ENCODE measurements around the gene PCSK9.

PCSK9 gene

DNA sequence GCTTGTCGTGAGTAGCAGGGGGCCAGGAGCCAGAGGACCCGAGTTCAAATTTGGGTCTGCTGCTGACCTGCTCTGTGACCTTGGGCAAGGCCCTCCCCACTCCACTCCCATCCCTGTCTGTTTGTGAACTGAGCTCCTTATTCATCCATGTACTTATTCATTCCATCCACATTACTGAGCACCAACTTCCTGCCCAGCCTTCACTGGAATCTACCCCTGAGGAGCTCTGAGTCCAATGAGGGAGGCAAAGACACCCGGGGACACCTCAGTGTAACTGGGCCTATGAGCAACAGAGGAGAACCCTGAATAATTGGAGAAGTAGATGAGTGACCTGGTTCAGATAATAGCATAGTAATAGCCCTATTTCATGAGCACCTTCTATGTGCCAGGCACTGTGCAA, 31.7 kb upstream of the PCSK9 start:
- DNase-seq (ENCODE audit: low read depth), result no peak
- no peak overlapping the region for H3K4me3 ChIP-seq (ENCODE audit: low read length)
- TF ChIP-seq, protein P1, sequence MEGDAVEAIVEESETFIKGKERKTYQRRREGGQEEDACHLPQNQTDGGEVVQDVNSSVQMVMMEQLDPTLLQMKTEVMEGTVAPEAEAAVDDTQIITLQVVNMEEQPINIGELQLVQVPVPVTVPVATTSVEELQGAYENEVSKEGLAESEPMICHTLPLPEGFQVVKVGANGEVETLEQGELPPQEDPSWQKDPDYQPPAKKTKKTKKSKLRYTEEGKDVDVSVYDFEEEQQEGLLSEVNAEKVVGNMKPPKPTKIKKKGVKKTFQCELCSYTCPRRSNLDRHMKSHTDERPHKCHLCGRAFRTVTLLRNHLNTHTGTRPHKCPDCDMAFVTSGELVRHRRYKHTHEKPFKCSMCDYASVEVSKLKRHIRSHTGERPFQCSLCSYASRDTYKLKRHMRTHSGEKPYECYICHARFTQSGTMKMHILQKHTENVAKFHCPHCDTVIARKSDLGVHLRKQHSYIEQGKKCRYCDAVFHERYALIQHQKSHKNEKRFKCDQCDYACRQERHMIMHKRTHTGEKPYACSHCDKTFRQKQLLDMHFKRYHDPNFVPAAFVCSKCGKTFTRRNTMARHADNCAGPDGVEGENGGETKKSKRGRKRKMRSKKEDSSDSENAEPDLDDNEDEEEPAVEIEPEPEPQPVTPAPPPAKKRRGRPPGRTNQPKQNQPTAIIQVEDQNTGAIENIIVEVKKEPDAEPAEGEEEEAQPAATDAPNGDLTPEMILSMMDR (conservative IDR thresholded peaks at IDR 0.05; ENCODE audit: low read depth, low read length), result no peak

DNA sequence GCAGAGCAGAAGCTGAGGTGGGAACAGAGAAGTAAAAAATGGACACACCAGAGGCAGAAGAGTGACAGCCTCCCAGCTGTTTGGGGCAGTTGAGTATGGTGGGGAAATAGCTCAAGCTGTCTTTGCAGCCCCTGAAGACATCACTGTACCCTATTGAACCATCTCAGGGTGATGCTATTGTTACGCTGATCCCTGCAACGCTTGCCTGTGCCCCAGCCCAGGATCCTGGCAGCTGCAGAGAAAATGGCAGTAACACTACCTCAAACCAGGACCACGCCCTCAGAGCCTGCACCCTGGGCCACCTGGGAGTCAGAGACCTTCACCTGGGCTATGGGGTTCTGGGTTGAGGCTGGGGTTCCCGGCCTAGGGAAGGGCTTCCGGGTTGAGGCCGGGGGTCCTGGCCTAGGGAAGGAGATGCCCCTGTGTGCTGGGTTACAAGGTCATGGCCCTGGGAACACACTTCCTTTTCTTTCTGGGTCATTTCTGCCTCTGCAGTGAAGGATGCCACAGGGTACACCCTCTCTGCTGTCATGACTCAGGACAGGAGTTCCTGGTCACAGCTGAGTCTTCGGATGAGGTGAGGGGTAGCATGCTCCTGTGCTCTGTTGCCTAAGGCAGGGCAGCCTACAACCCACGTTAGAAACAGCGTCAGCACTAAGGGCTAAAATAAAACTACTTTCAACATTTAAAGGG, 29.0 kb upstream of the PCSK9 start:
- DNase-seq (ENCODE audit: low read depth), result no peak
- TF ChIP-seq, protein P1 (conservative IDR thresholded peaks at IDR 0.05; ENCODE audit: low read depth, low read length), result no peak
- H3K4me3 ChIP-seq (ENCODE audit: low read length), result no peak overlapping the region

DNA sequence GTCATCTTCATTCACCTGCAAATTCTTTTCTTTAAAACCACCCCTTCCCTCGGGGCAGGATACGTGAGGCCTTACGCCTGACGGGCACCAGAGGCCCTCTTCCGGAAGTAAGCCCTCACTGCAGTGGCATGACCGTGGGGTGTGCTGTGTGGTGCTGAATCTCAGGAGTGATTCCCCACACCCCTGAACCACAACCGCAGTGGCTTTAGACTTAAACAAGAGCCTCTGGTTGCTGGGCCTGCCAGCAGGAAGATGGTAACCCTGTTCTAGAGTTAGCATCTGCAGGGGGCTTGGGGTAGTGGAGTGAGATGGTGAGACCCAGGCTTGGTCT, 28.5 kb upstream of the PCSK9 start:
- no peak overlapping the region for H3K4me3 ChIP-seq (ENCODE audit: low read length)
- TF ChIP-seq, protein P1 (conservative IDR thresholded peaks at IDR 0.05; ENCODE audit: low read depth, low read length), result no peak
- no peak for DNase-seq (ENCODE audit: low read depth)

DNA sequence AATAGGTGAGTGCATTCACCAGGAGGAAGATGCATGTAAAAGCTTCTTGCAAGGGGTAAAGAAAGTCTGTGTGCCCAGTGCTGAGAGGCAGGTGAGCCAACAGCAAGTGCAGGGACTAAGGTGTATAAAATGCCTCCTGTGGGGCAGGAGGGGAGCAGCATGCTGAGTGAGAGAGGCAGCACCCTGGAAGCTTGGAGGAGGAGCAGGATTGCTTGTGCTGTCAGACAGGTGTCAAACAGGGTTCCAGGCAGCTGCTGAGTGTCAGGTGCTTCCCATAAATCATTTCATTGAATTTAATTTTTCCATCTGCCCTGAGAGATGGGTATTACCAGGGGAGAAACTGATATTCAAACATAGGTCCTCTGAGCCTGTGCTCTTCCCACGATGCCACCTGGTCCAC, 26.7 kb upstream of the PCSK9 start:
- no peak overlapping the region for H3K4me3 ChIP-seq (ENCODE audit: low read length)
- no peak for DNase-seq (ENCODE audit: low read depth)
- TF ChIP-seq, protein P1 (conservative IDR thresholded peaks at IDR 0.05; ENCODE audit: low read depth, low read length), result no peak

DNA sequence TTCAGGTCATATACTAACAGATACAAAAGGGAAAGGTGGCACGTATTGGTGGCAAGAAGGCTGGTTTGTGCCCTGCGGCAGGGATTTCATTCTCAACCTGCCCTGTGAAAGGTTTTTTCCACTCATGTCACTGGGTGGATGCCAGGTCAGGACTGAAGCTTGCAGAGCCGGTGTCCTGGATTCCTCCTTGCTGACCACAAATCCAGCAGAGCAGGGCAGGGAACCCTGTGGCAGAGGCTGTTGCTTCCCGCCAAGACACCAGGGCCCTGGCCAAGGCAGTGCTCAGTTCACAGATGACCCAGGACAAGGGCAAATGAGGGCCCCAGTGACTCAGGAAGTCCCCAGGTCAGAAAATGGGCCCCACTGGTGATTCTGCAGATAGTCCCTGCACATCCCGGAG, 24.2 kb upstream of the PCSK9 start:
- DNase-seq (ENCODE audit: low read depth), result no peak
- no peak overlapping the region for H3K4me3 ChIP-seq (ENCODE audit: low read length)
- TF ChIP-seq, protein P1 (conservative IDR thresholded peaks at IDR 0.05; ENCODE audit: low read depth, low read length), result no peak

DNA sequence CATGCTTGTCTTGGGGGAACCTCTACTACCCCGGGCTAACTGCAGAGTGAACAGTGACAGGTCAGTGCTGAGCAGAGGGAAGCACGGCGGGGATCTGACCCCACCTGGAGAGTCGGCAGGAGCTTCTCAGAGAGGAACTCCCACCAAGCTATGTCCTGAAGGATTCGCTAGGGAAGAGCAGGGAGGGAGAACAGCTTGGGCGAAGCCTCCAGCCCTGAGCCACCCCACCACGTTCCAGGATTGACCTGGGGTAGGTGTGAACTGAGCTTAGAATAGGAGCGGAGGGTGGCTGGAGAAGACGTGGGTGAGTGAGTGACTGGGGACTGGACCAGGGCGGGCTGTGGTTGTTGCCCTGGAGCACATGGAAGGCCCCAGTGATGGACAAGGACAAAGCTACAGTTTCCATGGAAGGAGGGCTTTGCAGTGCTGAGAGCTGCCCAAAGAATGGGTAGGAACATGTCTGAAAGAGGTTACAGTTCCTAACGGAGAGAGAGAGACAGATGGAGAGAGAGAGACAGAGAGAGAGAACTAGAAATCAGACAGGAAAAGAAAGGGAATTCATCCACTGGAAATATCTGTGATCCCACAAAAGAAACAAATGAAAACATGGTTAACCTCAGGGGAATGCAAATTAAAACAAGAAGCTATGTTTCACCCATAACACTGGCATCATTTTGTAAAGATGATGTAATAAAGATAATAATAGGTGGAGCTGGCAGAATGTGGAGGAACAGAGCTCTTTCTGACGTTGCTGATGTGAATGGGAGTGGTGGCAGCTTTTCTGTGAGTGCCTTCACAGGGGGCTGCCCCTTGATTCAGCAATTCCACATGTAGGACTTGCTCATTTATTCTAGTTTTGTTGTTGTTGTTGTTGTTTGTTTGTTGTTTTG, 23.4 kb upstream of the PCSK9 start:
- DNase-seq (ENCODE audit: low read depth), result no peak
- no peak overlapping the region for H3K4me3 ChIP-seq (ENCODE audit: low read length)
- TF ChIP-seq, protein P1 (conservative IDR thresholded peaks at IDR 0.05; ENCODE audit: low read depth, low read length), result no peak

DNA sequence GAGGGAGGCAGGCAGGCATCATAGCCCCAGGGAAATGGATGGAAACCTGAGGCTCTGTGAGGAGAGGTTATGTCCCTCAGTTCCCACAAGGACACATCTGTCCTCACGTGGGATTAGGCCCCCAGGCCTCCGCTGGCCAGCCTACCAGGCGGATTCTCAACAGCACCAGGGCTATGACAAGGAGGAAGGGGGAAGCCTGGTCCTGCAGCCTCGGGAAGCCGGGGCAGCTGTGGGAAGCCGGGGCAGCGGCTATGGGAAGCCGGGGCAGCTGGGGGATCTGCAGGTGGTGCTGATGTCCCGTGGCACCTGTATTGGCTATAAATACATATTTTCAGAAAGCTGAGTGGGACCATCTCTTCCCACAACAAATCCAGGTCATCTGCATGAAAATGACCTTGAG, 21.0 kb upstream of the PCSK9 start:
- TF ChIP-seq, protein P1 (conservative IDR thresholded peaks at IDR 0.05; ENCODE audit: low read depth, low read length), result no peak
- no peak for DNase-seq (ENCODE audit: low read depth)

More for the DNA sequence above, 21.0 kb upstream of the PCSK9 start:
- no peak overlapping the region for H3K4me3 ChIP-seq (ENCODE audit: low read length)

All from retinal pigment epithelial cell (primary cell).